ENCODE results near the gene ZNF891. TPM values are rescaled to one million over a fixed set of nuclear protein-coding genes. Genes with fewer than 3 reads are reported as not detected.

The ZNF891 gene
- total RNA-seq (2014; rRNA removed; shearing (Covaris generic)), result 0.50 and 0.61 TPM in 2 replicates

GRCh38 chr12:133130038-133130807 is at the start of gene ZNF891, which contains the start of gene ZNF10:
ZNF891 (minus strand) TSS chr12:133130274; CDS start chr12:133121918, 8,356 bp downstream.
ZNF10 (plus strand) TSS chr12:133130627; CDS start chr12:133144493, 13,866 bp downstream.
- peak; percentile 94 for DNase-seq (ENCODE audit: low spot score)

DNA sequence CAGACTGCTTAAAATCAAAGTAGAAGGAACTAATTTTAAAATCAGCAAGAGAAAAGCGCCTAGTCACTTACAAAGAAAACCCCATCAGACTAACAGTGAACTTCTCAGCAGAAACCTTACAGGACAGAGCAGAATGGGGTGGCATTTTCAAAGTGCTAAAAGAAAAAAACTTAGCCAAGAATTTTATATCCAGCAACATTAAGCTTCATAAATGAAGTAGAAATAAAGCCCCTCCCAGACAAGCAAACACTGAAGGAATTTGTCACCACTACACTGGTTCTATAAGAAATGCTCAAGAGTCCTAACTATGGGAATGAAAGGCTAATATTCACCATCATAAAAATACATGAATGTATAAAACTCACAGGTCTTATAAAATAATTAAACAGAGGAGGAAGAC is 44.8 kb upstream of the ZNF891 start:
- DNase-seq (ENCODE audit: low spot score), result no peak

- no peak for DNase-seq (ENCODE audit: low spot score)
Observed at GRCh38 chr12:133172491-133172890, 42.4 kb upstream of the ZNF891 start.

GRCh38 chr12:133165776-133166175 is 35.7 kb upstream of the ZNF891 start:
- no peak for DNase-seq (ENCODE audit: low spot score)

- no peak for DNase-seq (ENCODE audit: low spot score)
Observed at GRCh38 chr12:133156125-133156690, 26.1 kb upstream of the ZNF891 start.

DNA sequence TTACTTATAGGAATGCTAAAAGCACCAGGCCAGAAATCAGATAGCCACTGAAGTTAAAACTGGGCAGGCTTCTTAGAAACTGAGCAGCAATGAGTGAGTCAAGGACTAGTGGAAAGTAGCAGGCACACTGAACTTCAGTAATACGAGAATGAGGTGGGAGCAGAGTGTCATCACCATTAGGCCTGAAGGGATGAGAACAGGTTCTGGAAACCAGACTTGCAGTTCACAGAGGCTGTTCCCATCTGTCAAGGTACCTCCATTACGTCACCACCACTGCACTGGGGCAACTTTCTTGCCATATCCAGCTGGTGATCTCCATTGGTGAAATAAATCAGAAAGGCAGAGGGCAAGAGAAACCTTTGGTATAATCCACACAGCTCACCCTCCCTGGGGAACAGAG is 15.9 kb upstream of the ZNF891 start:
- no peak for DNase-seq (ENCODE audit: low spot score)

DNA sequence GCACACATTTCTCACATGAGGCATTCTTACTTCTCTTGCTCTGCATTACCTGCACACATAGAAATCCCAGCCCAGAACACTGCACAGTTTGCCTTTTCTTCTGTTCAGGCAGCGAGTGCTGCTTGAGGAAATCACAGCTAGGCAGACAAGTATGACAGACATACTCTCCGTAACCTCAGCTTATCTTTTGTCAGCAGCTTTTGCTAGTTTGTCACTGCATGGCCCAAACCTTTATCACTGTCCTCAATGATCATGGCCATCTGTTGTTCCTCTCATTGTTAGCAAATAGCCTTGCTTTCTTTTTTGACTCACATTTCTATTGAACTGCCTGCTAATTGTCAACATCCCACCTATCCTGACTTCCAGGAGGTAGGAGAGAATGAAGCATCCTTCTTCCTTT is 5.7 kb upstream of the ZNF891 start:
- no peak for DNase-seq (ENCODE audit: low spot score)

DNA sequence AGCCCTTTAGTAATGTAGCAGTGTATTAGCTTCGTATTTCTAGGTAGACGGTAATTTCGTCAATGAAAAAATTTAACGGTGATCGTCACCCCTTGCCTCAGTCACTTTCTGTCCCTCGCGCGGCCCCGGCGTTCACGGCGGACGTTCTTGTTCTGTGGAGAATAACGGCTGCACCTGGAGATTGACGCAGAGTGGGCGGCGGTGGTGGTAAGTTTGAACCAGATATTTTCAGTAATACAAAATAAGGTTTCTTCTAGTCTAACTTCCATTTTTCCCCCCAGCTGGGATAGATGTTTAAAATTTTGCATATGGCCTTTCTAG is 694 bp upstream of the ZNF891 start:
- no peak for DNase-seq (ENCODE audit: low spot score)

GRCh38 chr12:133129368-133130037 is 571 bp downstream of the ZNF891 start:
- peak; percentile 44 for DNase-seq (ENCODE audit: low spot score)

DNA sequence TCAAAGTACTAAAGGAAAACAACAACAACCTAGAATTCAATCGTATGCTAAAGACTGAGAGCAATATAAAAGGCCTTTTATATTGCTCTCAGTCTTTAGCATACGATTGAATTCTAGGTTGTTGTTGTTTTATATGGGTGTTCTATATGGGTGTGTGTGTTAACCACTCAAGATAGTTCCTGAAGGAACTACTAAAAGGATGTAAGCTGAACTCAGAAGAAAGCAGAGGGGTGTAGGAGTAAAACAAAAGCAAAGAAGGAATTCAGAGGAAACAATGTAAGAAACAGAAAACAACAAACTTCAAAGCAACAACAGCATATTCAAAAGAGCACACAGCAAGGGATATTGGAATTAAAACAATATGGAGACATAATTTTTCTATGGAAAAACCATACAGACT is 5.4 kb downstream of the ZNF891 start:
- no peak for DNase-seq (ENCODE audit: low spot score)

- peak; percentile 11 for DNase-seq (ENCODE audit: low spot score)
Observed at GRCh38 chr12:133120385-133121191, 9.5 kb downstream of the ZNF891 start.

- no peak for DNase-seq (ENCODE audit: low spot score)
Observed at GRCh38 chr12:133108150-133108549, 21.9 kb downstream of the ZNF891 start.

GRCh38 chr12:133107121-133107520 is 23.0 kb downstream of the ZNF891 start:
- no peak for DNase-seq (ENCODE audit: low spot score)

- no peak for DNase-seq (ENCODE audit: low spot score)
Observed at GRCh38 chr12:133106253-133106652, 23.8 kb downstream of the ZNF891 start.

DNA sequence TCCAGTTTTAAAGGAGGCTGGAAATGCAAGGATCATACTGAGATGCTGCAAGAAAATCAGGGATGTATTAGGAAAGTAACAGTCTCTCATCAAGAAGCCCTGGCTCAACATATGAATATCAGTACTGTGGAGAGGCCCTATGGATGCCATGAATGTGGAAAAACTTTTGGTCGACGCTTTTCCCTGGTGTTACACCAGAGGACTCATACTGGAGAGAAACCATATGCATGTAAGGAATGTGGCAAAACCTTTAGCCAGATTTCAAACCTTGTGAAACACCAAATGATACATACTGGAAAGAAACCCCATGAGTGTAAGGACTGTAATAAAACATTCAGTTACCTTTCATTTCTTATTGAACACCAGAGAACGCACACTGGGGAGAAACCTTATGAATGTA is 24.5 kb downstream of the ZNF891 start:
- DNase-seq (ENCODE audit: low spot score), result no peak

- no peak for DNase-seq (ENCODE audit: low spot score)
Observed at GRCh38 chr12:133083345-133083744, 46.7 kb downstream of the ZNF891 start.

DNA sequence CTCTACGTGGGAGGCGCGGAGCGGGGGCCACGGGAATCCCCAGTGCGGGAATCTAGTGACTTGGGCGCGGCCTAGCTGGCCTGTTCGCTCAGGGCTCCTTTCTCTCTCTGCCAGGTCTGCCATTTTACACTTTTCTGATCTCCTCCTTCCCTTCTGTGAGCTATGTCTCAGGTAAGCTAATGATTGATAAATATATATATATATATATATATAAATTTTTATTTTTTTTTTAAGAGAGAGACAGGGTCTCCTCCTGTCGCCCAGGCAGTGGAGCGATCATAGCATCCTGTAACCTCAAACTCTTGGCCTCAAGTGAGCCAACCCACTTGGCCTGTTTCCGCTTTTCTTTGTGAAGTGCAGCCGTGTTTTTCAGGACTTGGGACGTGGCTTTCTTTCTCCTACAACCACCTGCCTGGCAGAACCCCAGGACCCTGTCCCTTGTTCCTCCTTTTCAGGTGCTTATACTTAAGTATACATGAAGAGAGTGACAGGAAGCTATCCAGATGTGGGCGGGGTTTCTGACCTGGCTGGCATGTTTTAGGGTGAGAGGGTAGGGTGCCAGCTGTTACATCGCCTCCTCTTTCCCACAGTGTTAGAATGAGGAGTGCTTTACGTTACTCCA is 48.8 kb downstream of the ZNF891 start:
- no peak for DNase-seq (ENCODE audit: low spot score)

DNA sequence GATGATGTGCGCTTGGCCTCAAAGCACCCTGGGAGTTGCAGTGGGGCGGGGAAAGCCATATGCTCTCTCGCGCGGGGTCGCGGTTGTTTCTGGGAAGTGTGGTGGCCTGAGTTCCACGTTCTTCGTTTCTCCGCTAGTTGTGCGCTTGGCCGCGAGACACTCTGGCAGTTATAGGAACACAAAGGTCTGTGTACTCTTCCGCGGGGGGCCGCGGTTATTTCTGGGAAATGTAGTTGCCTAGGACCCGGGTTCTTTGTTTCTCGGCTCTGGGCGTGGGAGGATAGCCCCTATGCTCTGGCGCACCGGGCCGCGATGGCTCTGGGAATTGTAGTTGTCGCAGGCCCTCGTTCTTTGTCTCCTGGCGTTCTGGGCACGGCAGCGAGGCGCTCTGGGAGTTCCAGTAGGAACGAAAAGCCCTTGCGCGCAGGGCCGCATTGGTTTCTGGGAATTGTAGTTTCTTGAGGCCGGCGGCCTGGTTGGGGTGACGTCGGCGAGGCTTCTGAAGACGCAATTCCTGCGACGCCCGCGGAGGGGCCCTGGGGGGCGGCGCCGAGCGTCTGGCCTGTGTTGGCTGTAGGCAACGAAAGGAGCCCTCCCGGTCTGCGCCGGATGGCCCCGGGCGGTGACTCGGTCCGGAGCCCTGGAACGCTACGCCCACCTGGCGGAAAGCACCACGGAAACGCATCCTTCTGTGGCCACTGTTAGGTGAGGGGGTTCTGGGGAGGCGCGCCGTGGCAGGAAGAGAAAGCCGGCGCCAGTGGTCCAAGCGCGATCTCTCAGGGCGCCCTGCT is 49.5 kb downstream of the ZNF891 start, which contains the start of gene ZNF140:
Gene ZNF140, plus strand, starts transcription at position 556 of the 791 bp plus-strand sequence. CDS start 398 bp downstream, outside the sequence.
- DNase-seq (ENCODE audit: low spot score), result peak; percentile 95

DNA sequence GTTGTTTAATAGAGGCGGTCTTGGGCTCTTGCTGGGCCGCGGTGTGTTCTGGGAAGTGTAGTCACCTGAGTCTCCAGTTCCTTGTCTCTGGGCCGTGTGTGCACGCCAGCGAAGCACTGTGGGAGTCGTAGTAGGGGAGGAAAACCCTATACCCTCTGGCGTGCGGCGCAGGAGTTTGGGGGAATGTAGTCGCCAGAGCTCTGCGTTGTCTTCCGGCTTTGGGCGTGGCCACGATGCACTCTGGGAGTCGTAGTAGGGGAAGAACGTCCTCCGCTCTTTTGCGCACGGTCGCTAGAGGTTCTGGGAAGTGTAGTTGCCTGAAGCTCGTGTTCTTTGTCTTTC is 50.1 kb downstream of the ZNF891 start:
- peak; percentile 98 for DNase-seq (ENCODE audit: low spot score)

DNA sequence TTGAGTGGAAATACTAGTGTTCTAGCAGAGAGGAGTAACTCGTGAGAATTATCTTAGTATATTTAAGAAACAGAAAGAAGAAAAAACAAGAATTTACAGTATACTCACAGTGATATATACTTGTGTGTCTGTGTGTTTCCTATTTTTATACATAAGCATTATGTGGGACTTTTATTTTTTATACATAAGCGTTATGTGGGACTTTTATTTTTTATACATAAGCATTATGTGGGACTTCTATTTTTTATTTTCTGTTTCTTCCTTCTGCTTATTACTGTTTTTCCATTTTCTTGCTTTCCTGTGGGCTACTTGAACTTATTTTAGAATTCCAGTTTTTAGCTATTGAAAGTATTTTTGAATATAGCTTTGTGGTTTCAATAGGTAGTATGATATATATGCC is 56.2 kb downstream of the ZNF891 start:
- no peak for DNase-seq (ENCODE audit: low spot score)

GRCh38 chr12:133063556-133063955 is 66.5 kb downstream of the ZNF891 start:
- DNase-seq (ENCODE audit: low spot score), result no peak

Data from HT-29 (cell line).